GM23338 (cell line): ENCODE measurements around the gene CFAP58. TPM values are rescaled to one million over a fixed set of nuclear protein-coding genes. Genes with fewer than 3 reads are reported as not detected.

Experiments
- ATAC-seq: fragments of 200-7000 bp; cut with Tn5 transposase; 3 replicates; pipeline ENCODE4 v1.9.1; 2020
- DNase-seq: peaks from one replicate; pipeline ENCODE4 v3.0.0-alpha.2; 2015; ENCODE audit warnings: low spot score
- H2AFZ ChIP-seq: fragments of 200-600 bp; sonication (generic); 2 replicates; pipeline ENCODE4 v1.8.0; 2016; ENCODE audit warnings: antibody characterized with exemption, mild to moderate bottlenecking, moderate library complexity
- H3F3A ChIP-seq: fragments of 200-600 bp; sonication (generic); replicated peaks from 2 replicates; pipeline ENCODE4 v1.8.0; 2017; ENCODE audit warnings: antibody characterized with exemption, mixed run types, low read depth
- H3K27ac ChIP-seq: fragments of 200-600 bp; sonication (generic); 2 replicates; pipeline ENCODE4 v1.6.1; 2016; ENCODE audit warnings: low read depth
- H3K27me3 ChIP-seq: fragments of 200-600 bp; sonication (generic); 2 replicates; pipeline ENCODE4 v1.8.0; 2016; ENCODE audit warnings: mild to moderate bottlenecking, mixed run types, moderate library complexity; ENCODE audit not compliant: insufficient read depth
- H3K36me3 ChIP-seq: fragments of 200-600 bp; sonication (generic); 2 replicates; pipeline ENCODE4 v1.8.0; 2016; ENCODE audit warnings: mild to moderate bottlenecking; ENCODE audit not compliant: insufficient read depth
- H3K4me1 ChIP-seq: fragments of 200-600 bp; sonication (generic); 2 replicates; pipeline ENCODE4 v1.8.0; 2016; ENCODE audit warnings: mild to moderate bottlenecking, moderate library complexity; ENCODE audit not compliant: insufficient read depth
- H3K4me2 ChIP-seq: fragments of 200-600 bp; sonication (generic); 2 replicates; pipeline ENCODE4 v1.7.1; 2017; ENCODE audit warnings: mixed run types
- H3K4me3 ChIP-seq: fragments of 200-600 bp; sonication (generic); 2 replicates; pipeline ENCODE4 v1.6.1; 2016; ENCODE audit warnings: mixed run types
- H3K79me2 ChIP-seq: fragments of 200-600 bp; sonication (generic); replicated peaks from 2 replicates; pipeline ENCODE4 v1.8.0; 2017; ENCODE audit warnings: mild to moderate bottlenecking; ENCODE audit not compliant: insufficient read depth
- H3K9me2 ChIP-seq: fragments of 200-600 bp; sonication (generic); 2 replicates; pipeline ENCODE4 v1.8.0; 2017; ENCODE audit not compliant: insufficient read depth
- H4K20me1 ChIP-seq: fragments of 200-600 bp; sonication (generic); replicated peaks from 2 replicates; pipeline ENCODE4 v1.8.0; 2017; ENCODE audit warnings: mild to moderate bottlenecking; ENCODE audit not compliant: insufficient read depth
- H3K27ac Mint-ChIP-seq: 2 replicates; pipeline ENCODE4 v1.8.0; 2020; ENCODE audit warnings: inconsistent platforms, mild to moderate bottlenecking, moderate library complexity, mixed read lengths
- H3K27me3 Mint-ChIP-seq: 3 replicates; pipeline ENCODE4 v1.8.0; 2022; ENCODE audit warnings: low read depth, mild to moderate bottlenecking, moderate library complexity, mixed read lengths, inconsistent platforms; ENCODE audit not compliant: insufficient read depth, poor library complexity
- H3K36me3 Mint-ChIP-seq: 3 replicates; pipeline ENCODE4 v1.8.0; 2021; ENCODE audit warnings: low read depth, mild to moderate bottlenecking, inconsistent platforms, moderate library complexity, mixed read lengths
- H3K4me1 Mint-ChIP-seq: 3 replicates; pipeline ENCODE4 v1.8.0; 2020; ENCODE audit warnings: mild to moderate bottlenecking, inconsistent platforms, mixed read lengths
- H3K4me3 Mint-ChIP-seq: 3 replicates; pipeline ENCODE4 v1.8.0; 2021; ENCODE audit warnings: moderate library complexity, mild to moderate bottlenecking, inconsistent platforms, mixed read lengths
- H3K9me3 Mint-ChIP-seq: 3 replicates; pipeline ENCODE4 v1.8.0; 2020; ENCODE audit warnings: moderate library complexity, mild to moderate bottlenecking, inconsistent platforms, mixed read lengths
- CREB1 ChIP-seq: fragments of 250-450 bp; sonication (Bioruptor Pico); IDR thresholded peaks from 2 replicates; pipeline ENCODE4 v1.5.0; 2020; ENCODE audit warnings: low read depth, mild to moderate bottlenecking, moderate library complexity
- CTCF ChIP-seq, 2 experiments: fragments of 200-600 bp in 1 of 2; sonication (generic) in 1 of 2; conservative IDR thresholded peaks; 2 replicates each; pipeline versions ENCODE4 v1.5.1 to v1.6.1; 2016 to 2017; ENCODE audit warnings: antibody characterized with exemption in 2 of 2, low read depth in 2 of 2, mild to moderate bottlenecking in 2 of 2, moderate library complexity in 1 of 2
- ETS1 ChIP-seq: IDR thresholded peaks from 2 replicates; pipeline ENCODE4 v1.6.1; 2016; ENCODE audit warnings: antibody characterized with exemption
- EZH2 ChIP-seq: fragments of 200-600 bp; sonication (generic); IDR thresholded peaks from one replicate; pipeline ENCODE4 v1.8.0; 2017; ENCODE audit warnings: antibody characterized with exemption, mild to moderate bottlenecking, low read depth; ENCODE audit not compliant: unreplicated experiment
- EZH2phosphoT487 ChIP-seq: fragments of 200-600 bp; sonication (generic); IDR thresholded peaks from one replicate; pipeline ENCODE4 v1.8.1; 2018; ENCODE audit warnings: antibody characterized with exemption; ENCODE audit not compliant: unreplicated experiment
- JUNB ChIP-seq: IDR thresholded peaks from one replicate; pipeline ENCODE4 v1.6.1; 2016; ENCODE audit warnings: antibody characterized with exemption; ENCODE audit not compliant: unreplicated experiment
- POLR2AphosphoS5 ChIP-seq: IDR thresholded peaks from 2 replicates; pipeline ENCODE4 v1.6.1; 2016; ENCODE audit warnings: antibody characterized with exemption, low read depth
- STAT1 ChIP-seq: IDR thresholded peaks from one replicate; pipeline ENCODE4 v1.6.1; 2016; ENCODE audit warnings: antibody characterized with exemption; ENCODE audit not compliant: unreplicated experiment
- ZNF114 ChIP-seq: fragments of 250-450 bp; sonication (Bioruptor Pico); IDR thresholded peaks from 2 replicates; pipeline ENCODE4 v1.5.0; 2020; ENCODE audit warnings: mild to moderate bottlenecking, moderate library complexity
- ZNF331 ChIP-seq: fragments of 250-450 bp; sonication (Bioruptor Pico); IDR thresholded peaks from 2 replicates; pipeline ENCODE4 v1.5.0; 2020; ENCODE audit warnings: low read depth, mild to moderate bottlenecking, moderate library complexity
- ZNF462 ChIP-seq: fragments of 250-450 bp; sonication (Bioruptor Pico); IDR thresholded peaks from 2 replicates; pipeline ENCODE4 v1.5.0; 2020; ENCODE audit warnings: mild to moderate bottlenecking, moderate library complexity
- polyA plus RNA-seq: library from polyadenylated mRNA; unstranded; fragments of >200 nt; fragmentation: Nextera tagmentation; extraction: Ambion mirVana; gene quantifications from 2 replicates; pipeline ENCODE4 v1.2.1, GENCODE V29; 2016
- total RNA-seq: library from RNA; depleted of rRNA; stranded (reverse); fragments of >200 nt; shearing (Covaris generic); gene quantifications from 2 replicates; pipeline ENCODE4 v1.2.3, GENCODE V29; 2014

Gene CFAP58
- total and polyA plus RNA-seq, 2 experiments from 2014 or later: 0.63 to 0.89 TPM

GRCh38 chr10:104368381-104368780 lies 14.7 kb downstream of the CFAP58 start:
- Mint-ChIP-seq H3K9me3 (peaks cover 17% of the 10 kb centered on the region; the same call in 1 of the 3 replicates), H3K4me3 (no peak overlapping the region), H3K36me3 (peaks cover 16% of the 10 kb centered on the region), H3K27ac (no peak overlapping the region), H3K27me3 (peaks cover 4% of the 10 kb centered on the region), H3K4me1 (peaks cover 14% of the 10 kb centered on the region)
- Histone ChIP-seq H3K79me2 (no peaks in the 10 kb centered on the region), H2AFZ (no peak overlapping the region), H3K4me1 (peaks cover 12% of the 10 kb centered on the region), H3K9me2 (no peaks in the 10 kb centered on the region), H3K27ac (no peak overlapping the region), H3K27me3 (no peaks in the 10 kb centered on the region), H3K4me3 (no peak overlapping the region), H3K4me2 (no peak overlapping the region), H3F3A (no peaks in the 10 kb centered on the region), H3K36me3 (no peaks in the 10 kb centered on the region), H4K20me1 (no peaks in the 10 kb centered on the region)
- DNase-seq: no peak
- ATAC-seq: no peak
- TF ChIP-seq EZH2 (no peak), EZH2phosphoT487 (no peak), CREB1 (CRISPR knock-in tag) (no peak), ETS1 (no peak), ZNF114 (CRISPR knock-in tag) (no peak)

- Mint-ChIP-seq H3K36me3 (peaks cover 16% of the 10 kb centered on the region), H3K4me3 (no peak overlapping the region), H3K9me3 (peaks cover 11% of the 10 kb centered on the region; the same call in 1 of the 3 replicates), H3K27ac (no peak overlapping the region), H3K4me1 (peaks cover 21% of the 10 kb centered on the region), H3K27me3 (peaks cover 2% of the 10 kb centered on the region)
- no peak overlapping the region for H3K27ac ChIP-seq
- H3F3A ChIP-seq: no peaks in the 10 kb centered on the region
- peaks cover 12% of the 10 kb centered on the region for H3K4me1 ChIP-seq
- no peak overlapping the region for H3K4me2 ChIP-seq
- H3K27me3 ChIP-seq: no peaks in the 10 kb centered on the region
- ATAC-seq (no peak), DNase-seq (no peak)
- no peaks in the 10 kb centered on the region for H3K79me2 ChIP-seq
- H3K9me2 ChIP-seq: no peaks in the 10 kb centered on the region
- H2AFZ ChIP-seq: no peak overlapping the region
- no peak overlapping the region for H3K4me3 ChIP-seq
- H3K36me3 ChIP-seq: no peaks in the 10 kb centered on the region
- no peaks in the 10 kb centered on the region for H4K20me1 ChIP-seq
- TF ChIP-seq JUNB (no peak), EZH2phosphoT487 (no peak), POLR2AphosphoS5 (no peak), CREB1 (CRISPR knock-in tag) (no peak), ETS1 (no peak), CTCF (conservative IDR thresholded peaks at IDR 0.05; ENCODE audit: low read depth in 2 of 2) (no peak), STAT1 (no peak), ZNF331 (CRISPR knock-in tag) (no peak), ZNF462 (no peak)
These were observed 18.1 kb downstream of the CFAP58 start for GRCh38 chr10:104371753-104372152.
